WTC11 (cell line): Measurements from ENCODE around the gene GOLGB1. TPM values are rescaled to one million over a fixed set of nuclear protein-coding genes. Genes with fewer than 3 reads are reported as not detected.

ENCODE experiments used
- ATAC-seq: fragments of 200-7000 bp; cut with Tn5 transposase; 2 replicates; pipeline ENCODE4 v1.10.0; 2021; ENCODE audit warnings: mild to moderate bottlenecking, moderate library complexity
- CTCF ChIA-PET: fragments of 300-600 bp; sonication (Branson Sonifier 250); formaldehyde crosslinking; loops from one replicate; lab custom pipeline; 2021; ENCODE audit warnings: antibody characterized with exemption; lab: Charles Lee
- POLR2A ChIA-PET: fragments of 350-600 bp; sonication (Branson Sonifier 250); formaldehyde crosslinking; loops from one replicate; lab custom pipeline; 2021; ENCODE audit warnings: antibody characterized with exemption; lab: Charles Lee
- DNase-seq: peaks from one replicate; pipeline ENCODE4 v3.0.0; 2021; ENCODE audit warnings: low spot score
- H3K27ac Mint-ChIP-seq: 2 replicates; pipeline ENCODE4 v1.8.0; 2021; ENCODE audit warnings: mixed read lengths
- H3K27me3 Mint-ChIP-seq: 2 replicates; pipeline ENCODE4 v1.8.0; 2021; ENCODE audit warnings: low read depth, mild to moderate bottlenecking, moderate library complexity, mixed read lengths
- H3K36me3 Mint-ChIP-seq: 2 replicates; pipeline ENCODE4 v1.8.0; 2021; ENCODE audit warnings: mixed read lengths
- H3K4me1 Mint-ChIP-seq: 2 replicates; pipeline ENCODE4 v1.8.0; 2022; ENCODE audit warnings: mixed read lengths
- H3K4me3 Mint-ChIP-seq: 2 replicates; pipeline ENCODE4 v1.8.0; 2021; ENCODE audit warnings: mild to moderate bottlenecking, moderate library complexity, mixed read lengths
- H3K9me3 Mint-ChIP-seq: 2 replicates; pipeline ENCODE4 v1.8.0; 2021; ENCODE audit warnings: mixed read lengths
- CBFB ChIP-seq: sonication (generic); formaldehyde crosslinking; IDR thresholded peaks from 2 replicates; pipeline ENCODE4 v1.8.1; 2022; ENCODE audit warnings: mild to moderate bottlenecking, low read depth, missing genetic modification reagents
- CREB1 ChIP-seq: sonication (generic); formaldehyde crosslinking; IDR thresholded peaks from 2 replicates; pipeline ENCODE4 v1.8.0; 2023; ENCODE audit warnings: mild to moderate bottlenecking, missing genetic modification reagents
- CTCF ChIP-seq: fragments of 200-600 bp; IDR thresholded peaks from 2 replicates; pipeline ENCODE4 v1.8.0; 2022; ENCODE audit warnings: antibody characterized with exemption
- HMGA2 ChIP-seq: fragments of 250-450 bp; sonication (Bioruptor Pico); IDR thresholded peaks from 2 replicates; pipeline ENCODE4 v1.4.0; 2021; ENCODE audit warnings: mild to moderate bottlenecking, moderate library complexity
- MAX ChIP-seq: sonication (generic); formaldehyde crosslinking; IDR thresholded peaks from 2 replicates; pipeline ENCODE4 v1.8.0; 2022; ENCODE audit warnings: mild to moderate bottlenecking, missing genetic modification reagents
- MYBL2 ChIP-seq: sonication (generic); formaldehyde crosslinking; IDR thresholded peaks from 2 replicates; pipeline ENCODE4 v1.8.1; 2023; ENCODE audit warnings: mild to moderate bottlenecking, moderate library complexity, missing genetic modification reagents
- NR1H2 ChIP-seq: sonication (generic); formaldehyde crosslinking; IDR thresholded peaks from 2 replicates; pipeline ENCODE4 v1.9.0; 2021; ENCODE audit warnings: mild to moderate bottlenecking, moderate library complexity, missing genetic modification reagents
- NR2C2 ChIP-seq: sonication (generic); formaldehyde crosslinking; IDR thresholded peaks from 2 replicates; pipeline ENCODE4 v1.8.0; 2022; ENCODE audit warnings: mild to moderate bottlenecking, missing genetic modification reagents
- RELA ChIP-seq: sonication (generic); formaldehyde crosslinking; IDR thresholded peaks from 2 replicates; pipeline ENCODE4 v1.8.1; 2022; ENCODE audit warnings: missing genetic modification reagents, mild to moderate bottlenecking, borderline replicate concordance
- SOX15 ChIP-seq: fragments of 250-450 bp; sonication (Bioruptor Pico); IDR thresholded peaks from 2 replicates; pipeline ENCODE4 v1.9.0; 2021; ENCODE audit warnings: mild to moderate bottlenecking
- TEAD4 ChIP-seq: sonication (generic); formaldehyde crosslinking; IDR thresholded peaks from 2 replicates; pipeline ENCODE4 v1.8.0; 2022; ENCODE audit warnings: mild to moderate bottlenecking, missing genetic modification reagents
- ZNF138 ChIP-seq: sonication (generic); formaldehyde crosslinking; conservative IDR thresholded peaks from 2 replicates; pipeline ENCODE4 v1.8.1; 2022; ENCODE audit warnings: mild to moderate bottlenecking, moderate library complexity, missing genetic modification reagents
- ZNF219 ChIP-seq: sonication (generic); formaldehyde crosslinking; IDR thresholded peaks from 2 replicates; pipeline ENCODE4 v1.8.0; 2023; ENCODE audit warnings: missing genetic modification reagents, mild to moderate bottlenecking, borderline replicate concordance
- ZNF232 ChIP-seq: sonication (generic); formaldehyde crosslinking; IDR thresholded peaks from 2 replicates; pipeline ENCODE4 v1.8.0; 2022; ENCODE audit warnings: mild to moderate bottlenecking, missing genetic modification reagents
- ZNF263 ChIP-seq: sonication (generic); formaldehyde crosslinking; IDR thresholded peaks from 2 replicates; pipeline ENCODE4 v1.8.1; 2022; ENCODE audit warnings: low read depth, mild to moderate bottlenecking, moderate library complexity, missing genetic modification reagents
- ZNF281 ChIP-seq: sonication (generic); formaldehyde crosslinking; IDR thresholded peaks from 2 replicates; pipeline ENCODE4 v1.8.0; 2023; ENCODE audit warnings: mild to moderate bottlenecking, missing genetic modification reagents
- ZNF512 ChIP-seq: sonication (generic); formaldehyde crosslinking; IDR thresholded peaks from 2 replicates; pipeline ENCODE4 v1.8.1; 2022; ENCODE audit warnings: missing genetic modification reagents, borderline replicate concordance
- ZSCAN18 ChIP-seq: fragments of 250-450 bp; sonication (Bioruptor Pico); IDR thresholded peaks from 2 replicates; pipeline ENCODE4 v2.1.2; 2022; ENCODE audit warnings: mild to moderate bottlenecking, moderate library complexity
- total RNA-seq: library from RNA; stranded (reverse); gene quantifications from 3 replicates; pipeline ENCODE4 v1.2.3, GENCODE V29; 2021

Gene GOLGB1
- total RNA-seq, 1 experiment from 2014 or later, result 33.8 TPM

GRCh38 chr3:121707531-121708273 is 41.8 kb downstream of the GOLGB1 start (continued):
- no peak for TF ChIP-seq ZNF263
- no peak for TF ChIP-seq ZNF232 (CRISPR knock-in tag)

- no peaks in the 10 kb centered on the region for H3K4me1 Mint-ChIP-seq
- DNase-seq, result no peak
- H3K9me3 Mint-ChIP-seq, result peaks cover 5% of the 10 kb centered on the region; the same call in 1 of the 2 replicates
- H3K27me3 Mint-ChIP-seq, result no peaks in the 10 kb centered on the region
- H3K4me3 Mint-ChIP-seq, result no peak overlapping the region
- no peak for ATAC-seq
- peak overlapping the region; percentile 34; the same call in 1 of the 2 replicates for H3K27ac Mint-ChIP-seq
- ChIA-PET POLR2A (interaction anchor here (0.7 kb wide), 1 partner anchor 9 kb away, joined by 3 read pairs; no protein-coding TSS in a partner anchor), CTCF (no interaction called here)
- H3K36me3 Mint-ChIP-seq, result peaks cover 6% of the 10 kb centered on the region; the same call in 1 of the 2 replicates
- TF ChIP-seq RELA (CRISPR knock-in tag), result no peak
- TF ChIP-seq CTCF, result no peak
- TF ChIP-seq MAX, result no peak
- no peak for TF ChIP-seq CREB1
- TF ChIP-seq ZNF281, result no peak
- TF ChIP-seq ZNF138 (CRISPR knock-in tag), result no peak
- TF ChIP-seq CBFB, result no peak
- no peak for TF ChIP-seq MYBL2 (CRISPR knock-in tag)
- no peak for TF ChIP-seq ZNF219 (CRISPR knock-in tag)
- no peak for TF ChIP-seq SOX15
- no peak for TF ChIP-seq HMGA2 (CRISPR knock-in tag)
- no peak for TF ChIP-seq ZNF512
- no peak for TF ChIP-seq ZSCAN18 (CRISPR knock-in tag)
- TF ChIP-seq NR1H2, result no peak
- TF ChIP-seq TEAD4, result no peak
- no peak for TF ChIP-seq NR2C2 (CRISPR knock-in tag)
Observed at GRCh38 chr3:121705541-121705940, 44.0 kb downstream of the GOLGB1 start.
